D721Med (cell line): Measurements from ENCODE around the gene JARID2.

Experiments
- DNase-seq: peaks from one replicate; pipeline ENCODE4 v3.0.0; 2011; ENCODE audit warnings: low spot score; ENCODE audit not compliant: insufficient read length
- FAIRE-seq: peaks from 2 replicates; lab custom pipeline; 2011; peaks lifted over from hg19 to GRCh38; lab: Jason Lieb, UNC
- TF ChIP-seq, protein P1 (sequence below): IDR thresholded peaks from 2 replicates; pipeline ENCODE4 v1.5.1; 2012; ENCODE audit warnings: mild to moderate bottlenecking, control low read depth; ENCODE audit not compliant: insufficient read depth; ENCODE audit errors: missing control alignments

The JARID2 gene

DNA sequence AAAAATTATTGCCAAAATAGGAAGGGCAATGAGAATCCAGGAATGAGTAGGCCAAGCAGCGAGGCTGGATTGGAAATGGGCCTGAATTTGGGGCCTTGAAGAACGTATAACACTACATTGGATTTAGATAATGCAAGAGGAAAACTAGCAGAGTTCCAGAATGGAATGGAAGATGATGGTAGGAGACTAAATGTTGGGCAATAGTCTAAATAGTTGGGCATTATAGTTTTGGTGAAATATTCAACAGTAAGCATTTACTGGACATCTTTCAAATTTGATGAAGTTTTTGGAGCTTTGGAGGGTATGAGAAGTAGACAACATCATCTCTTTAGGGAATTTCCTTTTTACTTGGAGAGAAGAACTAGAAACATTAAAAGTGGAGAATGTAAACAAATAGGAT, 3.4 kb upstream of the JARID2 start:
- TF ChIP-seq, protein P1, sequence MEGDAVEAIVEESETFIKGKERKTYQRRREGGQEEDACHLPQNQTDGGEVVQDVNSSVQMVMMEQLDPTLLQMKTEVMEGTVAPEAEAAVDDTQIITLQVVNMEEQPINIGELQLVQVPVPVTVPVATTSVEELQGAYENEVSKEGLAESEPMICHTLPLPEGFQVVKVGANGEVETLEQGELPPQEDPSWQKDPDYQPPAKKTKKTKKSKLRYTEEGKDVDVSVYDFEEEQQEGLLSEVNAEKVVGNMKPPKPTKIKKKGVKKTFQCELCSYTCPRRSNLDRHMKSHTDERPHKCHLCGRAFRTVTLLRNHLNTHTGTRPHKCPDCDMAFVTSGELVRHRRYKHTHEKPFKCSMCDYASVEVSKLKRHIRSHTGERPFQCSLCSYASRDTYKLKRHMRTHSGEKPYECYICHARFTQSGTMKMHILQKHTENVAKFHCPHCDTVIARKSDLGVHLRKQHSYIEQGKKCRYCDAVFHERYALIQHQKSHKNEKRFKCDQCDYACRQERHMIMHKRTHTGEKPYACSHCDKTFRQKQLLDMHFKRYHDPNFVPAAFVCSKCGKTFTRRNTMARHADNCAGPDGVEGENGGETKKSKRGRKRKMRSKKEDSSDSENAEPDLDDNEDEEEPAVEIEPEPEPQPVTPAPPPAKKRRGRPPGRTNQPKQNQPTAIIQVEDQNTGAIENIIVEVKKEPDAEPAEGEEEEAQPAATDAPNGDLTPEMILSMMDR, result no peak
- DNase-seq (no peak), FAIRE-seq (no peak)

GRCh38 chr6:15242937-15243614, 2.8 kb upstream of the JARID2 start:
- no peak for DNase-seq
- FAIRE-seq, result no peak
- TF ChIP-seq, protein P1, result no peak

DNA sequence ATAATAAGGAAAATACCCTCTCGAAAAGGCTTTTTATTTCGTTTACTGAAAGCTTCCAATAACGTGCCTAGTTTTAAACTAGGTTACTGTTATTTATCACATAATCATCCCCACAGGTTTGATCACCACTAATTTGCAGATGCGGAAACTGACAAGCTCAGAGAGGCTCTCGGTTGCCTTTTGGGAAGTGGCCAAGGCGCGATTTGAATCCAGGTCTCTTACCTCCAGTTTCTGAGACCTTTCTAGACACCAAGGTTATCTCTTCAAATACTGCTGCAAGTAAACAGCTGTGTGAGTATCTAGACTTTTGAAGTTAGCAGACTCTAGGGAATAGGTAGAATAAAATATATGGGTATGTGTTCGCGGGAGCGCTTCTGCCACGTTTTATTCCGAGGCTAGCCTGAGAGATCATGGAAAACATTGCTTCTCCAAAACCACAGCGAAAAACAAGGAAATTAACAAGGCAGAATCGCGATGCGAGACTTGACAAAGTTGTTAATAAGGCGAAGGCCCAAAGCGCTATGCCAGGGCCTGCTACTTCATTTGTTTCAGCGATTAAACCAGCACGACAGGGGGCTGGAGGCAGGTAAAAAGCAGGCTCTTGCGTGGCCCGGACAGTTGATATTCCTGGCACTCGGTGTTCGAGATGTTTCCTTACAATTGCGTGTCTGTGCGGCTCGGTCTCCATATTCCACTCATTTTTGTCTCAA, 1.8 kb upstream of the JARID2 start:
- DNase-seq, result no peak
- TF ChIP-seq, protein P1, result no peak
- no peak for FAIRE-seq

- no peak for DNase-seq
- no peak for FAIRE-seq
- TF ChIP-seq, protein P1, result no peak
These were observed 1.1 kb upstream of the JARID2 start for GRCh38 chr6:15244620-15245360.

DNA sequence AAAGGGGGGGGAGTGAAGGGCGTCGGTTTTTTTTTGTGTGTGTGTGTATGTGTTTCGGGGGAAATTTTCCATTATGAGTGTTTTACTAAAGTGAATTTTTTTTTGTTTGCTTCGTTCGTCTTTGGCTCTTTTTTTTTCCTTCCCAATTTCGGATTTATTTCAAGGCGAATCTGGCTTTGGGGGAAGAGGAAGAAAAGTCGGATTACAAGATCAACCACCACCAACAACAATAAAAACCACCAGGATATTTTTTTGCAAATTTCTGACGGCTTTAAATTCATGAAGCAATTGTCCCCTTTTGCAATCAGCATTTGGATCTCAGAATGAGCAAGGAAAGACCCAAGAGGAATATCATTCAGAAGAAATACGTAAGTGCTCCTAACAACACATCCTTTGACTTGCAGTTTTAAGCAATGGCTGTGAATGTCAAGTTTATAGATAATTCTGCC, 372 bp downstream of the JARID2 start:
- DNase-seq, result no peak
- no peak for FAIRE-seq

DNA sequence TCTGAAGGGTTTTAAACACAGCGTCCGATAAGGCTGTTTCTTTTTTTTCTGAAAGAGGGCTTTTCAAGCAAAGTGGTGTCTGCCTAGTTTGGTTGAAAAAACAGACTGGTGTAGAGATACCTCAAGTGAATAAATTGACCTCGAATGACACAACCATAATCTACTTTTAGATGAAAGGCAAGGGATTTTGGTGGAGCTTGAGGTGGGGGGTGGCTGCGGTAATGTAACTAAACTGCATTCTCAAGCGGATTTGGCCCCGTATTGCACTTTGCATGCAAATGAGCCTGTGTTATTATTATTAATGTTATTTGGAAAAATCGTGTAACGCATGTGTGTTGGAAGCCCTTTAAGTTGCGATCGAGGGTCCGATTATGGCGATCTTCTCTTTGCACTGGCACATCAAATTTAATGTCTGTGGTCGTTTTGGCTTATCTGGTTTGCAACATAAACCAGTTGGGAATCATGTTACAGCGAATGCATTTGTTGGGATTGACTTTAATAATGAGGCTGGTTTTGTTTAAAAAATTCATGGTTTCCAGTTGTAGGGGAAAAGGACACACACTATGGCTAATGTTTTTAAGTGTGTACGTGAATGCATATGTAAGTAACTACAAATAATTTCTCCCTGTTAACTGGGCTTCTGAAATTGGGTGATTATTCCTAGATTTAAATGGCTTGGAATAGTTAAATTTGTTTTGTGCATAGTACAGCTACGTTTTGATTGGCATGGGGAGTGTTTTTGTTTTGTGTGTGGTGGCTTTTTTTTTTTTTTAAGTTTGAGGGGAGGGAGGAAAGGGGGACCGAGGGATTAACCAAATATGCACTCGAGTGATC, 1.0 kb downstream of the JARID2 start:
- FAIRE-seq (no peak), DNase-seq (no peak)
- TF ChIP-seq, protein P1, result no peak

More for the DNA sequence above, 372 bp downstream of the JARID2 start:
- TF ChIP-seq, protein P1, result no peak
